Prostate gland (tissue), 2 donors: Measurements from ENCODE around the gene ACTN2.
"Not testable (repeated sequence)": the region's sequence is repeated elsewhere in the genome, so short reads cannot be mapped to it uniquely, and the experiment has no call there.

Experiments
- POLR2AphosphoS5 ChIP-seq: sonication (generic); formaldehyde crosslinking; IDR thresholded peaks from one replicate; pipeline ENCODE4 v1.6.1; 2017; ENCODE audit warnings: antibody characterized with exemption
- TF ChIP-seq, protein P1 (sequence below), 4 experiments: fragments of 200-600 bp in 2 of 4; fragments of 450-650 bp in 2 of 4; sonication (generic) in 2 of 4; IDR thresholded peaks; 1 replicate in 3 of 4; 2 replicates in 1 of 4; pipeline ENCODE4 v1.5.1; 2016 to 2019; ENCODE audit warnings: antibody characterized with exemption in 4 of 4, mild to moderate bottlenecking in 2 of 4, moderate library complexity in 2 of 4

DNA sequence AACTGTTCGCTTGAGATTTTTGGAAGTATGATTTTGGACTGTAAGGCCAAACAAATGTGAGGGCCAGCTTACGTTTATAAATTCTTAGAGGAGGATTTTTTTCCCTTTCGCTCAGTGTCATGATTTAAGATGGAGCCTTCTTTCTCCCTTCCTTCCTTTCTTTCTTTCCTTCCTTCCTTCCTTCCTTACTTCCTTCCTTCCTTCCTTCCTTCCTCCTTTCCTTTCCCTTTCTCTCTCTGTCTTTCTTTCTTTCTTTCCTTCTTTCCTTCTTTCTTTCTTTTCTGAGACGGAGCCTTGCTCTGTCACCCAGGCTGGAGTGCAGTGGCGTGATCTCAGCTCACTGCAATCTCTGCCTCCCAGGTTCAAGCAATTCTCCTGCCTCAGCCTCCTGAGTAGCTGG, 17.4 kb upstream of the ACTN2 start:
- TF ChIP-seq, protein P1, sequence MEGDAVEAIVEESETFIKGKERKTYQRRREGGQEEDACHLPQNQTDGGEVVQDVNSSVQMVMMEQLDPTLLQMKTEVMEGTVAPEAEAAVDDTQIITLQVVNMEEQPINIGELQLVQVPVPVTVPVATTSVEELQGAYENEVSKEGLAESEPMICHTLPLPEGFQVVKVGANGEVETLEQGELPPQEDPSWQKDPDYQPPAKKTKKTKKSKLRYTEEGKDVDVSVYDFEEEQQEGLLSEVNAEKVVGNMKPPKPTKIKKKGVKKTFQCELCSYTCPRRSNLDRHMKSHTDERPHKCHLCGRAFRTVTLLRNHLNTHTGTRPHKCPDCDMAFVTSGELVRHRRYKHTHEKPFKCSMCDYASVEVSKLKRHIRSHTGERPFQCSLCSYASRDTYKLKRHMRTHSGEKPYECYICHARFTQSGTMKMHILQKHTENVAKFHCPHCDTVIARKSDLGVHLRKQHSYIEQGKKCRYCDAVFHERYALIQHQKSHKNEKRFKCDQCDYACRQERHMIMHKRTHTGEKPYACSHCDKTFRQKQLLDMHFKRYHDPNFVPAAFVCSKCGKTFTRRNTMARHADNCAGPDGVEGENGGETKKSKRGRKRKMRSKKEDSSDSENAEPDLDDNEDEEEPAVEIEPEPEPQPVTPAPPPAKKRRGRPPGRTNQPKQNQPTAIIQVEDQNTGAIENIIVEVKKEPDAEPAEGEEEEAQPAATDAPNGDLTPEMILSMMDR (IDR thresholded peaks at IDR 0.05) = not testable (repeated sequence)
- TF ChIP-seq POLR2AphosphoS5 = not testable (repeated sequence)
